Breast epithelium (tissue), 3 donors: ENCODE results near the gene SCRT2.

Source experiments
- POLR2A ChIP-seq: fragments of 450-650 bp; IDR thresholded peaks from one replicate; pipeline ENCODE4 v1.6.1; 2016; ENCODE audit warnings: antibody characterized with exemption, mild to moderate bottlenecking, moderate library complexity
- POLR2AphosphoS5 ChIP-seq, 3 donors: sonication (generic); formaldehyde crosslinking; IDR thresholded peaks; one replicate each; pipeline ENCODE4 v1.6.1; 2017; ENCODE audit warnings: antibody characterized with exemption in 3 of 3
- TF ChIP-seq, protein P1 (sequence below), 3 donors: fragments of 450-650 bp; IDR thresholded peaks; one replicate each; pipeline ENCODE4 v1.5.1; 2016 to 2017; ENCODE audit warnings: antibody characterized with exemption in 3 of 3, mild to moderate bottlenecking in 3 of 3, moderate library complexity in 3 of 3

- TF ChIP-seq, protein P1, sequence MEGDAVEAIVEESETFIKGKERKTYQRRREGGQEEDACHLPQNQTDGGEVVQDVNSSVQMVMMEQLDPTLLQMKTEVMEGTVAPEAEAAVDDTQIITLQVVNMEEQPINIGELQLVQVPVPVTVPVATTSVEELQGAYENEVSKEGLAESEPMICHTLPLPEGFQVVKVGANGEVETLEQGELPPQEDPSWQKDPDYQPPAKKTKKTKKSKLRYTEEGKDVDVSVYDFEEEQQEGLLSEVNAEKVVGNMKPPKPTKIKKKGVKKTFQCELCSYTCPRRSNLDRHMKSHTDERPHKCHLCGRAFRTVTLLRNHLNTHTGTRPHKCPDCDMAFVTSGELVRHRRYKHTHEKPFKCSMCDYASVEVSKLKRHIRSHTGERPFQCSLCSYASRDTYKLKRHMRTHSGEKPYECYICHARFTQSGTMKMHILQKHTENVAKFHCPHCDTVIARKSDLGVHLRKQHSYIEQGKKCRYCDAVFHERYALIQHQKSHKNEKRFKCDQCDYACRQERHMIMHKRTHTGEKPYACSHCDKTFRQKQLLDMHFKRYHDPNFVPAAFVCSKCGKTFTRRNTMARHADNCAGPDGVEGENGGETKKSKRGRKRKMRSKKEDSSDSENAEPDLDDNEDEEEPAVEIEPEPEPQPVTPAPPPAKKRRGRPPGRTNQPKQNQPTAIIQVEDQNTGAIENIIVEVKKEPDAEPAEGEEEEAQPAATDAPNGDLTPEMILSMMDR (IDR thresholded peaks at IDR 0.05) = no peak
- no peak for TF ChIP-seq POLR2AphosphoS5 (IDR thresholded peaks at IDR 0.05)
- no peak for TF ChIP-seq POLR2A
Measured at GRCh38 chr20:689348-689747, 13.7 kb upstream of the SCRT2 start.
